ENCODE measurements around the gene LIG1. TPM values are rescaled to one million over a fixed set of nuclear protein-coding genes. Genes with fewer than 3 reads are reported as not detected.

Gene LIG1
- polyA plus RNA-seq, 2 donors = 31.2 to 53.3 TPM

DNA sequence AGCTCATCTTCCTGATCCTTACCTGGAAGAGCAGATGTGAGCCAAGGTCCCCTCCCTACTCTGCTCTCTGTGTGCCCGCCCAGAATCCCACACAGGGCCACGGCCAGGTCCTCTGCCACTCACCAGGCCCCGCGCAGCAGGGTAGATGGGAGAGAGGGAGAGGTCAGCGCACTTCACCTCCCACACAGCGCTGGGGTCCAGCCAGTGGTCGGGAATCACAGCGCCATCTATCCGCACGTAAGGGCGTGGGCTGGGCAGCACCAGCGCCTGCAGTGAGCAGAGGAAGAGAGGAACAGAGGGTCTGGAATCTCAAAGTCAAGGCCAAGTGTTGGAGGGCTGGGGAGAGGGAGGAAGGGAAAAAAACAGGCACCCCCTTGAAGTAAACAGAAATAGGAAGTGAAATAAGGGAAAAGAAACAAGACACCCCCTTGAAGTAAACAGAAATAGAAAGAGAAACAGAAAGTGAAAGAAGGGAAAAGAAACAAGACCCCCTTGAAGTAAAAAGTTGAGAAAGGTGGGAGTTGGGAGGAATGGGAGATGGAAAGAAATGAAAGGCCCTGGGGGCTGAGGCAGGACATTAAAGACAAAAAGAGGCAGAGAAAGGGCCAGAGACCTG lies 52.5 kb downstream of the LIG1 start:
- peaks cover 0 to 2% of the 10 kb centered on the region in 2 donors for H3K9me3 ChIP-seq (ENCODE audit: control insufficient read depth in 2 of 2, insufficient read depth in 1 of 2, low read depth in 1 of 2, low read length in 1 of 2)
- 83 to 92% methylated on average over 12 of the region's 12 CpGs for WGBS, 2 donors
- H3K4me1 ChIP-seq (ENCODE audit: control insufficient read depth in 2 of 2, insufficient read depth in 2 of 2, low read length in 1 of 2) = peaks cover 0 to 8% of the 10 kb centered on the region in 2 donors
- H3K36me3 ChIP-seq (ENCODE audit: control insufficient read depth in 2 of 2, insufficient read depth in 2 of 2, low read length in 1 of 2) = peaks cover 0 to 18% of the 10 kb centered on the region in 2 donors
- H3K27ac ChIP-seq (ENCODE audit: low read depth in 2 of 2, low read length in 1 of 2) = no peak overlapping the region
- no peak overlapping the region for H3K4me3 ChIP-seq (ENCODE audit: low read depth in 1 of 2, low read length in 2 of 2)
- no peaks in the 10 kb centered on the region for H3K27me3 ChIP-seq (ENCODE audit: control insufficient read depth in 1 of 2, insufficient read depth in 2 of 2, low read length in 2 of 2)

DNA sequence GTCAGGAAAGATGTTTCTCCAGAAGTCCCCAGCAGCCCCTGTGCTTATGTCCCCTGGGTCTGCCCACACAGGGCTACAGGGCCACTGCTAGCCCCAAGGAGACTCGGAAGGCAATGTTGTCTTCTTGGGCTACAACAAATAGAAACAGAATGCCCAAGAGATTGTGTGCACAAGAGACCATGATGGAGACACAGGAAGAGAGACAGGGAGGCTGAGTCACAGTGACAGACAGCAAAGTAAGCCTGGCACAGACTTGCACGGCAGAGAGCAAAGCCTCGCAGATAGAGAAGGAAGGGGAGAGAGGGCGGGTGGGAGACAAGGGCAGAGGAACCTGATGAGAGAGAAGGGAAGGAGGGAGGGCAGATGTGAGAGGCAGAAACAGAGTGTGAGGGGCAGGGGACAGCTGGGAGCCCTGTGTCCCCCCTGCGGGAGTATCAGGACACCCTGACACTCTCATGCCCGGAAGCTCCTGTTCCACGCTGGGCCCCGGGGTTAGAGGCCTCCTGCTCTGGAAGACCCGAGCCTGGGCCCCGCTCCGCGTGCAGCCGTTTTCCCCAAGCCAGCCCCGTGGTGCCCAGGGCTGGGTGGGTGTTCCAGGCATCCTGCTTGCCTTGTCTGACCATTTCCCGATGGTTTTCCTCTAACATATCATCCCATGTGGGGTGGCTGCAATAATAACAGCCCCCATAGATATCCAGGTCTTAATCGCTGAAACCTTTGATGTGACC lies 56.8 kb downstream of the LIG1 start:
- Histone ChIP-seq H3K4me1 (ENCODE audit: control insufficient read depth in 2 of 2, insufficient read depth in 2 of 2, low read length in 1 of 2) (no peaks in the 10 kb centered on the region), H3K9me3 (ENCODE audit: control insufficient read depth in 2 of 2, insufficient read depth in 1 of 2, low read depth in 1 of 2, low read length in 1 of 2) (no peaks in the 10 kb centered on the region), H3K27ac (ENCODE audit: low read depth in 2 of 2, low read length in 1 of 2) (no peak overlapping the region), H3K36me3 (ENCODE audit: control insufficient read depth in 2 of 2, insufficient read depth in 2 of 2, low read length in 1 of 2) (peaks cover 0 to 10% of the 10 kb centered on the region in 2 donors), H3K4me3 (ENCODE audit: low read depth in 1 of 2, low read length in 2 of 2) (no peak overlapping the region), H3K27me3 (ENCODE audit: control insufficient read depth in 1 of 2, insufficient read depth in 2 of 2, low read length in 2 of 2) (no peaks in the 10 kb centered on the region)
- 82 to 86% methylated on average over 13 to 16 of the region's 16 CpGs for WGBS, 2 donors

DNA sequence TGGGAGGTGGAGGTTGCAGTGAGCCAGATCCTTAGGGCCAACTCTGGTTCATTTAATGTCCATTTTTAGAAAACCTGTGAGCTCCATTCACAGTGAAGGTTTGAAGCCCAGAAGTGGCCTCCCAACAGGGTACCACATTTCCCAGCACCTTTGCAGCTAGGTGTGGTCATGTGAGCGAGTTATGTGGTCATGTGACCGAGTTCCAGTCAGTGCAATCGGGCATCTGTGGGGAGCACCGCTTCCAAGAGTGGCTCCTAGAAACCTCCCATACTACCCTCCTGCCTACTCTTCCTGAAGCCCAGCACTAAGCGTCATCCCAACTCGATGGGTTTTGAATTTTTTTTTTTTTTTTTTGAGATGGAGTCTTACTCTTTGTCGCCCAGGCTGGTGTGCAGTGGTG lies 58.9 kb downstream of the LIG1 start:
- Histone ChIP-seq H3K9me3 (ENCODE audit: control insufficient read depth in 2 of 2, insufficient read depth in 1 of 2, low read depth in 1 of 2, low read length in 1 of 2) (no peaks in the 10 kb centered on the region), H3K27me3 (ENCODE audit: control insufficient read depth in 1 of 2, insufficient read depth in 2 of 2, low read length in 2 of 2) (no peaks in the 10 kb centered on the region), H3K4me3 (ENCODE audit: low read depth in 1 of 2, low read length in 2 of 2) (no peak overlapping the region), H3K36me3 (ENCODE audit: control insufficient read depth in 2 of 2, insufficient read depth in 2 of 2, low read length in 1 of 2) (peaks cover 0 to 4% of the 10 kb centered on the region in 2 donors), H3K4me1 (ENCODE audit: control insufficient read depth in 2 of 2, insufficient read depth in 2 of 2, low read length in 1 of 2) (no peaks in the 10 kb centered on the region), H3K27ac (ENCODE audit: low read depth in 2 of 2, low read length in 1 of 2) (peak overlapping the region; percentile 91 to 94)
- 60 to 61% methylated on average over 7 of the region's 7 CpGs for WGBS, 2 donors

DNA sequence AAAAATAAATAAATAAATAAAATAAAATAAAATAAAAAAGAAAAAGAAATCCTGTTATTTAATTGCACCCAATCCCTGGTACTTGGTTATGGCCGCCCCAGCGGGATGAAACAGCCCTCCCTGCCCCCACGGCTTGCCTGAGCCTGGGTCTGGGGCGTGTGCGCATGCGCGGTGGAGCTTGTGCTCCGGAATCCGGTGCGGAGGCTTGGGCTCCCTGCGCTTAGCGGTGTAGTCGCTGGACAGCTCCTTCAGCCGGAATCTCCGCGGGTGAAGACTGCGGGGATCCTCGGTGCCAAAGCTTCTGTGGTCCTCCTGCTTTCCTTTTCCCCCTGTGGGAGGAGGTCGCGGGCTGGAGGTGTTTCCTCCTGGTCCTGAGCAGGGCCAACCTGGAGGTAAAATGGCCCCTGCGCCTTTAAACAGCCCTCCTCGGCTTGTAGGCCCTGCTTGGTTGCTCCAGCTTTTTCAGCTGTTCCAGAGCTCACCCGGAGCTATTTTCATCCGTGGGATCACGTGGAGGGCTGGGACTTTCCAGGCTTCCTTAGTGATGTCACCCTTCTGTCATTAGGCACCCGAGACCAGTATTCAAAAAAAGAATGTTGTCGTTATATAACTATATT lies 59.7 kb downstream of the LIG1 start, which contains the start of gene PLA2G4C:
Gene PLA2G4C, minus strand, starts transcription at position 468 of the 617 bp plus-strand sequence. CDS start 4,288 bp downstream, outside the sequence.
- Histone ChIP-seq H3K27ac (ENCODE audit: low read depth in 2 of 2, low read length in 1 of 2) (peak within 1 kb of the TSS; percentile 91 to 94), H3K27me3 (ENCODE audit: control insufficient read depth in 1 of 2, insufficient read depth in 2 of 2, low read length in 2 of 2) (no peaks in the 10 kb centered on the region), H3K9me3 (ENCODE audit: control insufficient read depth in 2 of 2, insufficient read depth in 1 of 2, low read depth in 1 of 2, low read length in 1 of 2) (no peaks in the 10 kb centered on the region), H3K4me1 (ENCODE audit: control insufficient read depth in 2 of 2, insufficient read depth in 2 of 2, low read length in 1 of 2) (no peaks in the 10 kb centered on the region), H3K4me3 (ENCODE audit: low read depth in 1 of 2, low read length in 2 of 2) (peak within 1 kb of the TSS; percentile 23 to 51), H3K36me3 (ENCODE audit: control insufficient read depth in 2 of 2, insufficient read depth in 2 of 2, low read length in 1 of 2) (peaks cover 0 to under 1% of the 10 kb centered on the region in 2 donors)
- 1% methylated on average over 24 to 27 of the region's 27 CpGs for WGBS, 2 donors

DNA sequence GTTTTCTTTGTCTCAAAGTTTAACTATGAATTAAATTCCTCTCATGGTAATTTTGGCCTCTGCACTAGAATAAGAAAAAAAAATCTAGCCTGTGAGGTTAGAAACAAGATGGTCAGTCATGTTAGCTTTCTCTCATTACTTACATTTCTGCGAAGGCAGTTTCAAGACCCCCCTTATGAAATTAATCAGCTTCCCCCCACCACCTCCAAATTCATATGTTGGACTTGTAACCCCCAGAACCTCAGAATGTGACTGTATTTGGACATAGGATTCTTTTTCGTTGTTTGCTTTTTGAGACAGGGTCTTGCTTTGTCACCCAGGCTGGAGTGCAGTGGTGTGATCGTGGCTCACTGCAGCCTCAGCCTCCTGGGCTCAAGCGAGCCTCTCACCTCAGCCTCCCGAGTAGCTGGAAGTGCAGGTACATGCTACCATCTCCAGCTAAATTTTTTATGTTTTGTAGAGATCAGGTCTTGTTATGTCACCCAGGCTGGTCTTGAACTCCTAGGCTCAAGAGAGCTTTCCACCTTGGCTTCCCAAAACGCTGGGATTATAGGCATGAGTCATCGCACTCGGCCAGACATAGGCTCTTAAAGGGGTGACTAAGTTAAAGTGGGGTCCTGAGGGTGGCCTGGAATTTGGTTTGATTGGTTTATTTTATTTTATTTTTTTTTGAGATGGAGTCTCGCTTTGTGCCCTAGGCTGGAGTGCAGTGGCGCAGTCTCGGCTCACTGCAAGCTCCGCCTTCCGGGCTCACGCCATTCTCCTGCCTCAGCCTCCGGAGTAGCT lies 61.0 kb downstream of the LIG1 start:
- no peak overlapping the region for H3K27ac ChIP-seq (ENCODE audit: low read depth in 2 of 2, low read length in 1 of 2)
- H3K4me1 ChIP-seq (ENCODE audit: control insufficient read depth in 2 of 2, insufficient read depth in 2 of 2, low read length in 1 of 2) = no peaks in the 10 kb centered on the region
- no peaks in the 10 kb centered on the region for H3K36me3 ChIP-seq (ENCODE audit: control insufficient read depth in 2 of 2, insufficient read depth in 2 of 2, low read length in 1 of 2)
- no peaks in the 10 kb centered on the region for H3K27me3 ChIP-seq (ENCODE audit: control insufficient read depth in 1 of 2, insufficient read depth in 2 of 2, low read length in 2 of 2)
- WGBS, 2 donors = 76 to 78% methylated on average over 15 of the region's 15 CpGs
- H3K4me3 ChIP-seq (ENCODE audit: low read depth in 1 of 2, low read length in 2 of 2) = no peak overlapping the region
- no peaks in the 10 kb centered on the region for H3K9me3 ChIP-seq (ENCODE audit: control insufficient read depth in 2 of 2, insufficient read depth in 1 of 2, low read depth in 1 of 2, low read length in 1 of 2)

DNA sequence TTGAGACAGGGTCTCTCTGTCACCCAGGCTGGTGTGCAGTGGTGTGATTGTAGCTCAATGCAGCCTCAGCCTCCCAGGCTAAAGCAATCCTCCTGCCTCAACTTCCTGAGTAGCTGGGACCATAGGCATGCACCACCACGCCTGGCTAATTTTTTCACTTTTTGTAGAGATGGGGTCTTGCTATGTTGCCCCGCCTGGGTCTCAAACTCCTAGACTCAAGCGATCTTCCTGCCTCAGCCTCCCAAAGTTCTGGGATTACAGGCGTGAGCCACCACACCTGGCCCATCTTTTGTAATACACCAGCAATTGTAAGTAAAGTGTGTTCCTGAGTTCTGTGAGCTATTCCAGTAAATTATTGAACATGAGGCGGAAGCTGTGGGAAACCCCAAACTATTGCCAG lies 66.2 kb downstream of the LIG1 start:
- H3K4me3 ChIP-seq (ENCODE audit: low read depth in 1 of 2, low read length in 2 of 2) = no peak overlapping the region
- no peaks in the 10 kb centered on the region for H3K4me1 ChIP-seq (ENCODE audit: control insufficient read depth in 2 of 2, insufficient read depth in 2 of 2, low read length in 1 of 2)
- no peaks in the 10 kb centered on the region for H3K9me3 ChIP-seq (ENCODE audit: control insufficient read depth in 2 of 2, insufficient read depth in 1 of 2, low read depth in 1 of 2, low read length in 1 of 2)
- H3K36me3 ChIP-seq (ENCODE audit: control insufficient read depth in 2 of 2, insufficient read depth in 2 of 2, low read length in 1 of 2) = no peaks in the 10 kb centered on the region
- H3K27ac ChIP-seq (ENCODE audit: low read depth in 2 of 2, low read length in 1 of 2) = no peak overlapping the region
- no peaks in the 10 kb centered on the region for H3K27me3 ChIP-seq (ENCODE audit: control insufficient read depth in 1 of 2, insufficient read depth in 2 of 2, low read length in 2 of 2)
- 91 to 96% methylated on average over 5 of the region's 5 CpGs for WGBS, 2 donors

DNA sequence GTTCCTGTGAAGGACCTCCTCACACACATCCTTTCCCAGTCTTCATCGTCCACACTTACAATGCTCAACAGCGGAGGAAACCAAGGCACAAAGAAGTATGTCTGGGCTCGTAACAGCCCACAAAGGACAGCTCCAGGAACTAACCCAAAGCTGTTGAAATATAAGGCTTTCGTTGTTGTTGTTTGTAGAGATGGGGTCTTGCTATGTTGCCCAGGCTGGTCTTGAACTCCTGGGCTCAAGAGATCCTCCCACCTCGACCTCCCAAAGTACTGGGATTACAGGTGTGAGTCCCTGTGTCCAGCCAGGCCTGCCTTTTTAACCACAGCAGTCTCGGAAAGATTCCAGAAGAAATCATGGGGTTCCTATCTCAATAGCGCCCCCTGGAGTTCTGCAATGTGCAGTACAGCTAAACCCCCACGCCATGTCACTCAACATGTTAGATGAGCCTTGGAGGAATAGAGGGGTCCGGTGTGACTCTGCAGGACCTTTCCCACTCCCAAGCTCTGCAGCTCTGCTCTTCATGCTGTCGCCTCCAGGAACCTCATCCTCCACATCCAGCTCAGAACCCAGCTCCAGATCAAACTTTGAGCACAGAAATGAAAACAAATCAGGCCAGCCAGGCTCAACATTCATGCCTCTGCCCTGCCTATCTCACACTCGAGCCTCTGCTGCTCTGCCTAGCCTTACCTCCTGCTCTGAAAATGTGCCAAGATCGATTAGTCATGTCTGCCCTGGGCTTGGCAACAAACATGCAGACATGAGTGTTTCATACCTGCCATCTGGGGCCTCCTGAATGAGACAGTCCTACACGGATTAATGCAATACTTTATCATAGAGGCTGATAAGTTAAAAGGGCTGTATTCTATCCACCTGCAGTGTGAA lies 67.0 kb downstream of the LIG1 start:
- H3K36me3 ChIP-seq (ENCODE audit: control insufficient read depth in 2 of 2, insufficient read depth in 2 of 2, low read length in 1 of 2) = no peaks in the 10 kb centered on the region
- H3K4me3 ChIP-seq (ENCODE audit: low read depth in 1 of 2, low read length in 2 of 2) = no peak overlapping the region
- WGBS, 2 donors = 57 to 61% methylated on average over 13 of the region's 13 CpGs
- H3K4me1 ChIP-seq (ENCODE audit: control insufficient read depth in 2 of 2, insufficient read depth in 2 of 2, low read length in 1 of 2) = no peaks in the 10 kb centered on the region
- H3K9me3 ChIP-seq (ENCODE audit: control insufficient read depth in 2 of 2, insufficient read depth in 1 of 2, low read depth in 1 of 2, low read length in 1 of 2) = no peaks in the 10 kb centered on the region
- H3K27me3 ChIP-seq (ENCODE audit: control insufficient read depth in 1 of 2, insufficient read depth in 2 of 2, low read length in 2 of 2) = no peaks in the 10 kb centered on the region
- H3K27ac ChIP-seq (ENCODE audit: low read depth in 2 of 2, low read length in 1 of 2) = no peak overlapping the region

DNA sequence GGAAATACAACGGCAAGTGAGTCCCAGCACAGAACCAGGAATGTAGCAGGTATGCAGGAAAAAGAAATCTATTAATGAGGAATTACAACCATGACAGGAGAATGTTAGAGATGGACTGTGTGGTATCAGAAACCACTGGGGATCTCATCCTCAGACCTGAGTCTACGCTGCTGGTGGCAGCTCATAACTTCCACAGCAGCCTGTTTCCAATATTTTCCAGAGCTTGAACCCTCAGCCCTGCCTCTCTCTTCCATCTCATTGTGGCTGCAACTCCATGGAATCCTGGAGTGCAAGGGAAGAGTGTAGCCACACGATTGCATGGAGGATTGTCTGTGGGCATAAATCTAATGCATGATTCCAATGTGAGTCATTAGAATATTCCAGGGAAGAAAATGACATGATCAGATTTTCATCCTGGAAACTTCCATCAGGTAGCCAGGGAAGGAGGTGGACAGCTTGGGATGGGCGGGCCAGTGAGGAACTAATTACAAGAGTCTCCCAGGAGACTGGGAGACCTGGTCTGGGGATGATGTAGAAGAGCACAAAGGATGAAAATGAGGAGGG lies 74.5 kb downstream of the LIG1 start:
- Histone ChIP-seq H3K36me3 (ENCODE audit: control insufficient read depth in 2 of 2, insufficient read depth in 2 of 2, low read length in 1 of 2) (peaks cover 0 to 2% of the 10 kb centered on the region in 2 donors), H3K4me3 (ENCODE audit: low read depth in 1 of 2, low read length in 2 of 2) (no peak overlapping the region), H3K4me1 (ENCODE audit: control insufficient read depth in 2 of 2, insufficient read depth in 2 of 2, low read length in 1 of 2) (peaks cover 0 to under 1% of the 10 kb centered on the region in 2 donors), H3K9me3 (ENCODE audit: control insufficient read depth in 2 of 2, insufficient read depth in 1 of 2, low read depth in 1 of 2, low read length in 1 of 2) (peaks cover 0 to 2% of the 10 kb centered on the region in 2 donors), H3K27ac (ENCODE audit: low read depth in 2 of 2, low read length in 1 of 2) (no peak overlapping the region), H3K27me3 (ENCODE audit: control insufficient read depth in 1 of 2, insufficient read depth in 2 of 2, low read length in 2 of 2) (no peaks in the 10 kb centered on the region)
- WGBS, 2 donors = 85 to 90% methylated on average over 4 of the region's 4 CpGs
